GM10266 (cell line): ENCODE measurements around the gene MFSD11.
"Not testable (repeated sequence)": the region's sequence is repeated elsewhere in the genome, so short reads cannot be mapped to it uniquely, and the experiment has no call there.

ENCODE experiments used
- DNase-seq: peaks from one replicate; pipeline ENCODE4 v3.0.0; 2012; ENCODE audit errors: extremely low spot score
- TF ChIP-seq, protein P1 (sequence below): IDR thresholded peaks from 2 replicates; pipeline ENCODE4 v1.5.1; 2012; ENCODE audit warnings: mild to moderate bottlenecking, low read depth; ENCODE audit not compliant: control insufficient read depth, insufficient read depth; ENCODE audit errors: missing control alignments

MFSD11 gene

DNA sequence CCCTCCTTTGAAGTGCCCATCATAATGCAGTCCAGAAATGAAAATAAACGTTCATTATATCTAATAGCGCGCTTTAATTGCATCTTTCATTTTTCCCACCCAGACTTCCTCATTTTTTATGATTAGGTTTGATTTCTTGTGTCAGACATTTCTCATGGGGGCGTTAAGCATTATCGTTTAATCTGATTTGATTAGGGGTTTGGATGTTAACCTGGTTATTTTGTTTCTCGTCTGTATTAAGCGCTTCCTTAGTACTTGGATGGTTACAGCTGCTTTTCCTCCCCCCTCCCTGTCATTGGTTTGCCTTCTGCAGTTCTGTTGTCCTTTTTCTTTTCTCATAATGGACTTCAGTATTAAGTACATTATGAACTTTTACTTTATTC, 540 bp downstream of the MFSD11 start:
- TF ChIP-seq, protein P1, sequence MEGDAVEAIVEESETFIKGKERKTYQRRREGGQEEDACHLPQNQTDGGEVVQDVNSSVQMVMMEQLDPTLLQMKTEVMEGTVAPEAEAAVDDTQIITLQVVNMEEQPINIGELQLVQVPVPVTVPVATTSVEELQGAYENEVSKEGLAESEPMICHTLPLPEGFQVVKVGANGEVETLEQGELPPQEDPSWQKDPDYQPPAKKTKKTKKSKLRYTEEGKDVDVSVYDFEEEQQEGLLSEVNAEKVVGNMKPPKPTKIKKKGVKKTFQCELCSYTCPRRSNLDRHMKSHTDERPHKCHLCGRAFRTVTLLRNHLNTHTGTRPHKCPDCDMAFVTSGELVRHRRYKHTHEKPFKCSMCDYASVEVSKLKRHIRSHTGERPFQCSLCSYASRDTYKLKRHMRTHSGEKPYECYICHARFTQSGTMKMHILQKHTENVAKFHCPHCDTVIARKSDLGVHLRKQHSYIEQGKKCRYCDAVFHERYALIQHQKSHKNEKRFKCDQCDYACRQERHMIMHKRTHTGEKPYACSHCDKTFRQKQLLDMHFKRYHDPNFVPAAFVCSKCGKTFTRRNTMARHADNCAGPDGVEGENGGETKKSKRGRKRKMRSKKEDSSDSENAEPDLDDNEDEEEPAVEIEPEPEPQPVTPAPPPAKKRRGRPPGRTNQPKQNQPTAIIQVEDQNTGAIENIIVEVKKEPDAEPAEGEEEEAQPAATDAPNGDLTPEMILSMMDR = no peak
- DNase-seq = no peak

DNA sequence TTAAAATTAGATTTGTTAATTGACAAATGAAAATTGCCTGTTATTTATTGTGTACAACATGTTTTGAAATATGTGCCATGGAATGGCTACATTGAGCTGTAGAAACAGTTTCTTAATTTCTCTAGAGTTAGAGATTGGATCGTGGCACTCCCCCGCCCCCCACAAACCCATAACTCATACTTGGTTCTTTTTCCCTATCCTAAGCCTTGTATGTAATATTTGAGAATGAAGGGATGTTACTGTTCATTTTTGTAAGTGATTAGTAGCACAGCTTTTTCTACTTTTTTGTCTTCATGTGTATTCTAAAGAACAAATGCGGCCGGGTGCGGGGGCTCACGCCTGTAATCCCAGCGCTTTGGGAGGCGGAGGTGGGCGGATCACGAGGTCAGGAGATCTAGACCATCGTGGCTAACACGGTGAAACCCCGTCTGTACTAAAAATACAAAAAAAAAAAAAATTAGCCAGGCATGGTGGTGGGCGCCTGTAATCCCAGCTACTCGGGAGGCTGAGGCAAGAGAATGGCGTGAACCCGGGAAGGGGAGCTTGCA, 1.7 kb downstream of the MFSD11 start:
- not testable (repeated sequence) for DNase-seq

DNA sequence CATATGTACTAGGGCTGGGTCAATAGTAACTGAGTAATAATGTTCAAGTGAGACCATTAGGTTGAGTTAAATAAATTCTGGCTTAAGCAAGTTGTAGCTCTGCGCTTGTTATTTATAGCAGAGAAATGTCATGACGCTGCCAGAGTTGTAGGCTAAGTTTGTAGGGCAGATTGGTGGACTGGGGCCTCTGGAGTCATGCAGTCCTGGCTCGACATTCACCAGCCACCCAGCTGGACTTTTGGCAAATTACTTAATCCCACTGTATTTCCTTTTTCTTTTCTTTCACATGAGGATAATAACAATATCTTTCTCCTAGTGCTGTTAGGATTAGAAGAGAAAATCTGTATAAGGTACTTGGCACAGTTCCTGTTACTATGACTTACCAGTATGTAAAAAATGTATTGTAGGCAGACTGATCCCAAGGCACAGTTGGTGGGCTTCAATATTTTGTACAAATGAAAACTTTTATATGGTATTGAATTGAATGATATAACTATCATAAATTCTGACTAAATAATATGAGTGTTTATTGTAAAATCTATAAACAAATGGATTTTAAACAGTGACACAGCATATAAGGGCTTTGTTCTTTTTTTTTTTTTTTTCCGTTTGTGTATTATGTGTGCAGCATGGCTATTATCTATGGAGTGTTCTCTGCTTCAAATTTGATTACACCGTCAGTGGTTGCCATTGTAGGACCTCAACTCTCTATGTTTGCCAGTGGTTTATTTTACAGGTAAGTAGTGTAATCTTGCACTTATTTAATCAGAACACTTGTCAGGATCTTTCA, 2.6 kb downstream of the MFSD11 start:
- TF ChIP-seq, protein P1 = no peak
- DNase-seq = no peak

DNA sequence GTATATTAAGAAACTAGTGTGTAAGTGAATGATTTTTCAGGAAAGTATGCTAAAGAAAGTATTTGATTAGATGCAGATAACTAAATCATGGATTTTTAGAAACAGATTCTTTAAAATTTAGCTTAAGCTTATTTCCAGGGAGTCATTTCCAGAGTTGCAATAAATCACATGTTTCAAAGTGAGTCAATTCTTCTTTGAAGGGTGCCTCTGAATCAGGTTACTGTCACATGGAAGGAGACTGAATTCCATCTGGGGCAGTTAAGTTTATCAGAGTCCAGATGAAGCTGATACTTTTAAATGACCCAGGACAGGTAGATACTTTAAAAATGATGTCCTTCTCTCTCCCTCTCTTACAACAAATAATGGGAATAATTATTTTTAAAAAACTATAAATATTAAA, 5.0 kb downstream of the MFSD11 start:
- no peak for DNase-seq
- TF ChIP-seq, protein P1 = no peak

DNA sequence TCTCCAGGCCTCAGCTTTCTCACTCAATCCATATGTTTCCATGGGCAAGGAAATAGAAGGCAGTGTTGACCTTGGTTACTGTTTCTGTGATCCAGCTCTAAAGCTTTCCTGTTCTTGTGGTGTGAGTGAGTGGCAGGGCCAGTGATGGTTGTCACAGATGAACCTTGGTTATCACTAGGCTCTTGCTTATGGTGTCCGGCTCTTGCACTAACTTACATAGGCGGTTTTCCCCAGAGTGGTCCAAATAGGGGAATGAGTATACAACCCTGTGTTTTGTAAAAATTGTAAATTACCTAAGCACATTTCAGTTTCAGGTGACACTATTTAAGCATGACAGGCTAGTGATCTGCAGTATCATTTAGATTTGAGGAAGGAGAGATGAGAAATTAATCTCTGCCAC, 6.8 kb downstream of the MFSD11 start:
- TF ChIP-seq, protein P1 = no peak
- DNase-seq = no peak

DNA sequence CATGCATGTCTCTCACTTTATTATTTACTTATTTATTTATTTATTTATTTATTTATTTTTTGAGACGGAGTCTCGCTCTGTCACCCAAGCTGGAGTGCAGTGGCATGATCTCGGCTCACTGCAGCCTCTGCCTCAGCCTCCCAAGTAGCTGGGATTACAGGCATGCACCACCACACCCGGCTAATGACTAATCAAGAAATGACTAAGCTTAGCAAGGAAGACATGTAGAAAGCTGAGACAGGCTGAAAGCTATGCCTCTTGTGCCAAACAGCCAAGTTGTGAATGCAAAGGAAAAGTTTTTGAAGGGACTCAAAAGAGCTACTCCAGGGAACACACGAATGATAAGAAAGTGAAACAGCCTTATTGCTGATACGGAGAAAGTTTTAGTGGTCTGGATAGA, 7.9 kb downstream of the MFSD11 start:
- DNase-seq = not testable (repeated sequence)

- DNase-seq = no peak
- TF ChIP-seq, protein P1 = no peak
Measured at GRCh38 chr17:76747716-76748363, 9.9 kb downstream of the MFSD11 start.

GRCh38 chr17:76748657-76749056, 10.7 kb downstream of the MFSD11 start:
- no peak for DNase-seq
- TF ChIP-seq, protein P1 = no peak
